Panc1 (cell line): ENCODE results near the gene TMEM95. TPM values are rescaled to one million over a fixed set of nuclear protein-coding genes. Genes with fewer than 3 reads are reported as not detected.

Experiments
- ATAC-seq: fragments of 200-7000 bp; cut with Tn5 transposase; 2 replicates; pipeline ENCODE4 v1.9.1; 2020; ENCODE audit warnings: mild to moderate bottlenecking, moderate library complexity
- BruUV-seq: library from RNA; stranded (reverse); fragments of 400-500 nt; replicated peaks from 2 replicates; lab custom pipeline; 2021; lab: Mats Ljungman, UMichigan
- CTCF ChIA-PET: fragments of 300-600 bp; sonication (Branson Sonifier 250); formaldehyde crosslinking; loops from one replicate; lab custom pipeline; 2022; ENCODE audit warnings: antibody characterized with exemption; lab: Charles Lee
- POLR2A ChIA-PET: fragments of 300-600 bp; sonication (Branson Sonifier 250); formaldehyde crosslinking; loops from one replicate; lab custom pipeline; 2022; ENCODE audit warnings: antibody characterized with exemption; lab: Charles Lee
- DNase-seq: peaks from one replicate; pipeline ENCODE4 v3.0.0-alpha.2; 2010; ENCODE audit warnings: low read depth, low spot score
- H3K27ac ChIP-seq: 2 replicates; pipeline ENCODE4 v1.5.1; 2011; ENCODE audit warnings: mild to moderate bottlenecking, low read length, inconsistent platforms
- H3K27me3 ChIP-seq: fragments of 200-500 bp; sonication (Bioruptor generic); 2 replicates; pipeline ENCODE4 v1.6.0; 2014; ENCODE audit warnings: low read length, inconsistent platforms; ENCODE audit not compliant: control insufficient read depth, insufficient read depth
- H3K36me3 ChIP-seq: fragments of 200-500 bp; sonication (Bioruptor generic); 2 replicates; pipeline ENCODE4 v1.5.1; 2014; ENCODE audit warnings: inconsistent platforms, mild to moderate bottlenecking, low read length, moderate library complexity; ENCODE audit not compliant: control insufficient read depth, insufficient read depth
- H3K4me1 ChIP-seq: 2 replicates; pipeline ENCODE4 v1.5.1; 2011; ENCODE audit warnings: inconsistent platforms, mild to moderate bottlenecking, low read length, moderate library complexity; ENCODE audit not compliant: control insufficient read depth, insufficient read depth
- H3K4me3 ChIP-seq, 2 experiments: 2 replicates each; pipeline ENCODE4 v1.5.1; 2011 to 2012; ENCODE audit warnings: low read depth in 2 of 2, low read length in 2 of 2, mild to moderate bottlenecking in 2 of 2, inconsistent platforms in 1 of 2, moderate library complexity in 1 of 2
- H3K9me3 ChIP-seq: fragments of 200-500 bp; sonication (Bioruptor generic); 2 replicates; pipeline ENCODE4 v1.5.1; 2014; ENCODE audit warnings: low read depth, mild to moderate bottlenecking, inconsistent platforms, low read length, moderate library complexity; ENCODE audit not compliant: control insufficient read depth, insufficient read depth
- CTCF ChIP-seq: fragments of 450-650 bp; IDR thresholded peaks from 2 replicates; pipeline ENCODE4 v1.5.1; 2017; ENCODE audit warnings: mild to moderate bottlenecking
- POLR2AphosphoS5 ChIP-seq: IDR thresholded peaks from 2 replicates; pipeline ENCODE4 v1.6.1; 2012; ENCODE audit warnings: mild to moderate bottlenecking, low read depth, low read length, moderate library complexity
- SIN3A ChIP-seq: IDR thresholded peaks from 2 replicates; pipeline ENCODE4 v1.6.1; 2012; ENCODE audit warnings: low read depth, mild to moderate bottlenecking, low read length, moderate library complexity, borderline replicate concordance; ENCODE audit not compliant: insufficient read depth
- TCF7L2 ChIP-seq: IDR thresholded peaks from 2 replicates; pipeline ENCODE4 v1.6.1; 2011; ENCODE audit warnings: mild to moderate bottlenecking, low read depth, low read length, inconsistent platforms
- in situ Hi-C: cut with HindIII; loops from 2 replicates; pipeline ENCODE4 v1.10.0; 2016; ENCODE audit warnings: low sequenced_read_pairs, low pct_unique_long_range_greater_than_20kb
- intact Hi-C: fragments of 100-400 bp; cut with micrococcal nuclease; formaldehyde crosslinking; loops from one replicate; pipeline ENCODE4 v1.10.0; 2022; ENCODE audit not compliant: unreplicated experiment
- total RNA-seq: library from RNA; stranded (reverse); gene quantifications from one replicate; pipeline ENCODE4 v1.2.1, GENCODE V29; 2021; ENCODE audit not compliant: unreplicated experiment
- TF ChIP-seq, protein P1 (sequence below), 2 experiments: IDR thresholded peaks; 2 replicates each; pipeline ENCODE4 v1.6.1; 2011 to 2012; ENCODE audit warnings: low read depth in 2 of 2, control low read depth in 1 of 2, low read length in 1 of 2, mild to moderate bottlenecking in 1 of 2, moderate library complexity in 1 of 2; ENCODE audit not compliant: insufficient read depth in 1 of 2

The TMEM95 gene
- total RNA-seq, 1 experiment from 2014 or later: not detected

DNA sequence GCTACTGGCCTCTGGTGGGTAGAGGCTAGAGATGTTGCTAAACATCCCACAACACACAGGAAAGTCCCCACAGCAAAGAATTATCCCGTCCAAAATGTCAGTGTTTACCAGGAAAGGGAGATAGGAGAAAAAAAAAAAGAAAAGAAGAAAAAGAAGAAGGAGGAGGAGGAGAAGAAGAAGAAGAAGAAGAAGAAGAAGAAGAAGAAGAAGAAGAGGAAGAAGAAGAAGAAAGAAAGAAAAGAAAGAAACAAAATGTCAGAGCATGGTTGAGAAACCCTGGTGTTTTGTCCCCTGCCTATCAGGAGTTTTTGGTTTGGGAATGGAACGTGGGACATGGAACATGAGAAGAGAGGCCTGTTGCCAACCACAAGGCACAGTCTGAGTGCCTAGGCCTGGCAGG is 2.4 kb downstream of the TMEM95 start:
- CTCF ChIA-PET: no interaction called here
- Histone ChIP-seq H3K4me1 (peaks cover 6% of the 10 kb centered on the region), H3K4me3 (no peak overlapping the region), H3K27ac (no peak overlapping the region), H3K36me3 (no peaks in the 10 kb centered on the region; the same call in 1 of the 2 replicates), H3K9me3 (no peaks in the 10 kb centered on the region), H3K27me3 (no peaks in the 10 kb centered on the region)
- BruUV-seq: no TSS peak
- intact Hi-C loops (loop anchor here (10.0 kb wide), 1 partner anchor 77 kb away; the partner anchor contains the start of genes FGF11 and TMEM102), in situ Hi-C loops (no loop called here)
- no peak for TF ChIP-seq TCF7L2
- no peak for TF ChIP-seq SIN3A
- no peak for TF ChIP-seq POLR2AphosphoS5
- TF ChIP-seq, protein P1, sequence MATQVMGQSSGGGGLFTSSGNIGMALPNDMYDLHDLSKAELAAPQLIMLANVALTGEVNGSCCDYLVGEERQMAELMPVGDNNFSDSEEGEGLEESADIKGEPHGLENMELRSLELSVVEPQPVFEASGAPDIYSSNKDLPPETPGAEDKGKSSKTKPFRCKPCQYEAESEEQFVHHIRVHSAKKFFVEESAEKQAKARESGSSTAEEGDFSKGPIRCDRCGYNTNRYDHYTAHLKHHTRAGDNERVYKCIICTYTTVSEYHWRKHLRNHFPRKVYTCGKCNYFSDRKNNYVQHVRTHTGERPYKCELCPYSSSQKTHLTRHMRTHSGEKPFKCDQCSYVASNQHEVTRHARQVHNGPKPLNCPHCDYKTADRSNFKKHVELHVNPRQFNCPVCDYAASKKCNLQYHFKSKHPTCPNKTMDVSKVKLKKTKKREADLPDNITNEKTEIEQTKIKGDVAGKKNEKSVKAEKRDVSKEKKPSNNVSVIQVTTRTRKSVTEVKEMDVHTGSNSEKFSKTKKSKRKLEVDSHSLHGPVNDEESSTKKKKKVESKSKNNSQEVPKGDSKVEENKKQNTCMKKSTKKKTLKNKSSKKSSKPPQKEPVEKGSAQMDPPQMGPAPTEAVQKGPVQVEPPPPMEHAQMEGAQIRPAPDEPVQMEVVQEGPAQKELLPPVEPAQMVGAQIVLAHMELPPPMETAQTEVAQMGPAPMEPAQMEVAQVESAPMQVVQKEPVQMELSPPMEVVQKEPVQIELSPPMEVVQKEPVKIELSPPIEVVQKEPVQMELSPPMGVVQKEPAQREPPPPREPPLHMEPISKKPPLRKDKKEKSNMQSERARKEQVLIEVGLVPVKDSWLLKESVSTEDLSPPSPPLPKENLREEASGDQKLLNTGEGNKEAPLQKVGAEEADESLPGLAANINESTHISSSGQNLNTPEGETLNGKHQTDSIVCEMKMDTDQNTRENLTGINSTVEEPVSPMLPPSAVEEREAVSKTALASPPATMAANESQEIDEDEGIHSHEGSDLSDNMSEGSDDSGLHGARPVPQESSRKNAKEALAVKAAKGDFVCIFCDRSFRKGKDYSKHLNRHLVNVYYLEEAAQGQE (IDR thresholded peaks at IDR 0.05; ENCODE audit: insufficient read depth in 1 of 2, low read depth in 2 of 2, low read length in 1 of 2): no peak
- no peak for TF ChIP-seq CTCF
- no peak for DNase-seq
- no peak for ATAC-seq
- POLR2A ChIA-PET: no interaction called here

DNA sequence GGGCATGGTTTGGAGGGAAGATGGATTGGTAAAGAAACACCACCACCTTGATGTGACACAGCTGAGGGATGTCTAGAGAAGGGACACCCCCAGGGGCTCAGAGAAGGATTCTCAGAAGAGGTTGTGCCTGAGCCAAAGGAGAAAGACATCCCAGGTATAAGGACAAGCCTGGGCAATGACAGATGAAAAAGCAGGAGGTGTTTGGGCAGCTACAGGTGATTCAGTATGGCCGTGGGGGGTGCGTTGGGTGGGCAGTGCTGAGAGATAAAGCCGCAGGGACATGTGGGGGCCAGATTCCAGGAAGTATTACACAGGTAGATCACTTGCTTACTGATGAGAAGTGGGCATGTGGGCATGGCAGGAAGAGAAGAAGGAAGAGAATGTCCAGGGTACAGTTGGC is 7.0 kb downstream of the TMEM95 start:
- no peaks in the 10 kb centered on the region for H3K27me3 ChIP-seq
- no TSS peak for BruUV-seq
- no peaks in the 10 kb centered on the region for H3K9me3 ChIP-seq
- H3K4me1 ChIP-seq: no peaks in the 10 kb centered on the region
- in situ Hi-C loops: no loop called here
- no peak overlapping the region for H3K4me3 ChIP-seq
- ATAC-seq (no peak), DNase-seq (no peak)
- H3K27ac ChIP-seq: no peak overlapping the region
- no peaks in the 10 kb centered on the region for H3K36me3 ChIP-seq
- intact Hi-C loops: no loop called here
- TF ChIP-seq CTCF (no peak), SIN3A (no peak), POLR2AphosphoS5 (no peak), TCF7L2 (no peak)
- TF ChIP-seq, protein P1 (IDR thresholded peaks at IDR 0.05; ENCODE audit: insufficient read depth in 1 of 2, low read depth in 2 of 2, low read length in 1 of 2): no peak
- CTCF ChIA-PET: interaction anchor here (0.7 kb wide), 1 partner anchor 654 kb away, joined by 4 read pairs; no protein-coding TSS in a partner anchor
- POLR2A ChIA-PET: interaction anchor here (0.6 kb wide), 1 partner anchor 75 kb away, joined by 4 read pairs; no protein-coding TSS in a partner anchor
